GM10266 (cell line): ENCODE results near the gene PPEF1.
"Not testable (repeated sequence)": the region's sequence is repeated elsewhere in the genome, so short reads cannot be mapped to it uniquely, and the experiment has no call there.

Source experiments
- DNase-seq: peaks from one replicate; pipeline ENCODE4 v3.0.0; 2012; ENCODE audit errors: extremely low spot score
- TF ChIP-seq, protein P1 (sequence below): IDR thresholded peaks from 2 replicates; pipeline ENCODE4 v1.5.1; 2012; ENCODE audit warnings: mild to moderate bottlenecking, low read depth; ENCODE audit not compliant: control insufficient read depth, insufficient read depth; ENCODE audit errors: missing control alignments

Gene PPEF1

DNA sequence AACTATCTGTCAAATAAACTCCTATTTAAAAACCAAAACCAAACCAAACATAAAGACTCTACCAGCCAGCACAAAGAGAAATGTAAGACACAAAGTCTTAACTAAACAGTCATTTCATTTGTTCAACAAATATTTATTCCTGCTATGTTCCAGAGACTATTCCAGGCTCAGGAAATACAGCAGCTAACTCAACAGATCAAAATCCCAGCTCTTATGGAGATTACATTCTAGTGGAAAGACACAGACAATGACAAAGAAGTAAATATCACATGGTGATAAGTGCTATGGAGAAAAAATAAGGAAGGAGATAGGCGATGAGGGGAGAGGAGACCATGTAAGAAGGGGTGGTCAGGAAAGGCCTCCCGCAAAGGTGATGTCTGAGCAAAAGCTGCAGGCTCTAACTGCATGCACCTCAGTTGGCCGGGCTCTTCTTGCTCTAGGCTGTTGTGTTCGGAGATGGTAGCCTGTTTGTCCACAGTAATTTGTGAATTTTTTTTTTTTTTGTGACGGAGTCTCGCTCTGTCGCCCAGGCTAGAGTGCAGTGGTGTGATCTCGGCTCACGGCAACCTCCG lies 15.1 kb downstream of the PPEF1 start:
- DNase-seq = no peak
- TF ChIP-seq, protein P1, sequence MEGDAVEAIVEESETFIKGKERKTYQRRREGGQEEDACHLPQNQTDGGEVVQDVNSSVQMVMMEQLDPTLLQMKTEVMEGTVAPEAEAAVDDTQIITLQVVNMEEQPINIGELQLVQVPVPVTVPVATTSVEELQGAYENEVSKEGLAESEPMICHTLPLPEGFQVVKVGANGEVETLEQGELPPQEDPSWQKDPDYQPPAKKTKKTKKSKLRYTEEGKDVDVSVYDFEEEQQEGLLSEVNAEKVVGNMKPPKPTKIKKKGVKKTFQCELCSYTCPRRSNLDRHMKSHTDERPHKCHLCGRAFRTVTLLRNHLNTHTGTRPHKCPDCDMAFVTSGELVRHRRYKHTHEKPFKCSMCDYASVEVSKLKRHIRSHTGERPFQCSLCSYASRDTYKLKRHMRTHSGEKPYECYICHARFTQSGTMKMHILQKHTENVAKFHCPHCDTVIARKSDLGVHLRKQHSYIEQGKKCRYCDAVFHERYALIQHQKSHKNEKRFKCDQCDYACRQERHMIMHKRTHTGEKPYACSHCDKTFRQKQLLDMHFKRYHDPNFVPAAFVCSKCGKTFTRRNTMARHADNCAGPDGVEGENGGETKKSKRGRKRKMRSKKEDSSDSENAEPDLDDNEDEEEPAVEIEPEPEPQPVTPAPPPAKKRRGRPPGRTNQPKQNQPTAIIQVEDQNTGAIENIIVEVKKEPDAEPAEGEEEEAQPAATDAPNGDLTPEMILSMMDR = no peak

DNA sequence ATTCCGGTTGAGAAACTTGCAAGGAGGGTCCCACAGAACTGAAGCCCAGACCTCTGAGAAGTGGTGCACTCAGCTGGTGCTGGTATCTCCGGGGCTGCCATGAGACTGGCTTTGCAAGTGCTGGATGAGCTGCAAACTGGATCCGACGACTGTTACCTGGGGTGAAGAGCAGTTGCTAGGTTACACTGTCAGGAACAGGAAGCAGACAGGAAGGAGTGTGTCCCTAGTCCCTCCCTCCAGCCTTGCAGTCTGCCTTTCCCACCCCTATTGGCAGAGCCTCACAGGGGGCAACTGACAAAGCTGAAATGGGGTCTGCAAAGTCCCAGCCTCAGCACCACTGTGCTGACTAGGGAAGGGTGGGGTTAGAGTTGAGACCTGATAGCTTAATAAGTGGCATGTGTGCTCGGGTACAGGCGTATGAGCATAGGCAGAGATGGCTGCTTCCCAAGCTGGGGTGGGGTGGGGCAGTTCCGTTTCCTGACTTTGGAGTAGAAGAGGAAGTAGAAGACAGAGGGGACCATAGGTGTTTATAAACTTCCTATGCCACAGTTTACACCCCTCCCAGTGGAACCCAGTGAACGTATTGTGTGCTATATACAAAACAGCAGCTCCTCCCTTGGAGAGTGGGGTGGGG lies 18.0 kb downstream of the PPEF1 start:
- TF ChIP-seq, protein P1 = no peak
- DNase-seq = no peak

DNA sequence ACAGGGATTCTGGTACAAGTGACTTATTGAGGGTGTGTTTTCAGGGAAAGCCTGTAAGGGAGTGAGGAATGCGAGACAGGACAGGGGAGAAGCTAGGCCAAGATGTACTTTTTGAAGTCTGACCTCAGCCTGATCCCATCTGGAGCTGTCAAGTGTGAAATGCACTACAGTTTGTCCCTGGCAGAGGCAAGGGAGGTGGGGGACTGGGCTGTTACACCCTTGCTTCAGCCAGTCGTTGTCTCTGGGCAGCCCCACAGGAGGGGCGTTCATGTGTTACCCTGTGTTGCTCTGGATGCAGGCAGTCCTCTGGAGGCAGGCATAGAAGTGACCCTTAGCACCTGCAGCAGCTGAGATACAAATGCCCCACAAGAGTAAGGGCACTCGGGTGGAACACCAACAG lies 25.8 kb downstream of the PPEF1 start:
- TF ChIP-seq, protein P1 = no peak
- DNase-seq = no peak

DNA sequence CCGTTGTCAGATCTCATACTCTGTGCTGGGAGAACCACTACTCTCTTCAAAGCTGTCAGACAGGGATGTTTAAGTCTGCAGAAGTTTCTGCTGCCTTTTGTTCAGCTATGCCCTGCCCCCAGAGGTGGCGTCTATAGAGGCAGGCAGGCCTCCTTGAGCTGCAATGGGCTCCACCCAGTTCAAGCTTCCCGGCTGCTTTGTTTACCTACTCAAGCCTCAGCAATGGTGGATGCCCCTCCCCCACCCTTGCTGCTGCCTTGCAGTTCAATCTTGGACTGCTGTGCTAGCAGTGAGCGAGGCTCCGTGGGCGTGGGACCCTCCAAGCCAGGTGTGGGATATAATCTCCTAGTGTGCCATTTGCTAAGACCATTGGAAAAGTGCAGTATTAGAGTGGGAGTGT lies 32.2 kb downstream of the PPEF1 start:
- DNase-seq = not testable (repeated sequence)

DNA sequence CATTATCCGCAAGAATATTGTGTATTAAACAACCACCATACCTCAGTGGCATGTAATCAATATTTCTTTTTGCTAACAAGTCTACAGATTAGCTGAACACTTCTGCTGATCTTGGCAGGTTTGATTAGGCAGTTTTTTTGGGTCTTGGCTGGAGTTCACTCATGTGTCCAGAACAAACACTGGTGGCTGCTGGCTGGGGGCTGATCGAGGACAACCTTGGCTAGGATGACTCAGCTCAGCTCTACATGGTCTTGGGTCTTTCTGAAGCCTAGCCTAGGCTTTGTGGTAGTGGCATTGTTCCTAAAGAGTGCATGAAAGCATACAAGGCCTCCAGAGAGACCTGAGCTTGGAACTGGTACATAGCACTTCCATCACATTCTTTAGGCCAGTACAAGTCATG lies 41.1 kb downstream of the PPEF1 start:
- DNase-seq = no peak
- TF ChIP-seq, protein P1 = no peak

DNA sequence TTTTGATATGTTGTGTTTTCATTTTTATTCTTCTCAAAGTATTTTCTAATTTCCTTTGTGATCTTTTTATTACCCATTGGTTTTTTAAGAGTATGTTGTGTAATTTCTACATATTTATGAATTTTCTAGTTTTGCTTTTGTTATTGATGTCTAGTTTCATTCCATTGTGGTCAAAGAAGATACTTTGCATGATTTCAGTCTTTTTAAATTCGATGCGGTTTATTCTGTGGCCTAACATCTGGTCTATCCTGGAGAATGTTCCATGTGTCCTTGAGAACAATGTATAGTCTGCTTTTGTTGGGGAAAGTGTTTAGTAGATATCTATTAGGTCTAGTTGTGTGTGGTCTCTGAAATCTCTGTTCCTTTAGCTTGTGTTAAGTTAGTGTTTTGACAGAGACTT lies 46.2 kb downstream of the PPEF1 start:
- no peak for DNase-seq
- TF ChIP-seq, protein P1 = no peak

DNA sequence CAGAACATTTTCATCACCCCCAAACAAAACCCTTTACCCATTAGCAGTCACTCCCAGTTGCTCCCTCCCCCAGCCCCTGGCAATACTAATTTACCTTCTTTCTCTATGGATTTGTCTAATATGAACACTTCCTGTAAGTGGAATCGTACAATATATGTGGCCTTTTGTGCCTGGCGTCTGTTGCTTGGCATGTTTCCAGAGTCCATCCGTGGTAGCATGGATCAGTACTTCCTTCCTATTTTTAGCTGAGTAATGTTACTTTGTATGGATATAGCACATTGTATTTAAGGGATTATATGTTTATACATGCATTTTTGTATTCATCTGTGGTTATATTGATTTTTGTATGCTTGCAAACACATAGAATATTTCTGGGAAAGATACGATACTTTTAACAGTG lies 48.2 kb downstream of the PPEF1 start:
- no peak for DNase-seq
- TF ChIP-seq, protein P1 = no peak
